Fibroblast of peridontal ligament (primary cell): Measurements from ENCODE around the gene GAST.
A peak's percentile ranks its signal among the peaks of the same experiment; 100 is the strongest.
"Not testable (repeated sequence)": the region's sequence is repeated elsewhere in the genome, so short reads cannot be mapped to it uniquely, and the experiment has no call there.

Experiments used
- DNase-seq: peaks from one replicate; pipeline ENCODE4 v3.0.0-alpha.2; 2010; ENCODE audit errors: extremely low read depth

GAST gene

GRCh38 chr17:41711669-41712400, at the start of gene GAST:
Gene GAST (plus strand): TSS chr17:41712331. CDS start chr17:41715437, 3,106 bp downstream.
- no peak for DNase-seq

GRCh38 chr17:41663451-41664171, 48.5 kb upstream of the GAST start:
- no peak for DNase-seq

- no peak for DNase-seq
Observed at GRCh38 chr17:41664172-41664457, 48.0 kb upstream of the GAST start.

GRCh38 chr17:41664587-41665565, 47.3 kb upstream of the GAST start:
- no peak for DNase-seq

GRCh38 chr17:41665566-41666236, 46.4 kb upstream of the GAST start:
- peak; percentile 76 for DNase-seq

- peak; percentile 42 for DNase-seq
Observed at GRCh38 chr17:41666237-41666641, 45.9 kb upstream of the GAST start.

- peak; percentile 67 for DNase-seq
Observed at GRCh38 chr17:41666708-41667279, 45.3 kb upstream of the GAST start.

GRCh38 chr17:41667280-41668041, 44.7 kb upstream of the GAST start:
- DNase-seq: no peak

GRCh38 chr17:41672153-41672552, 40.0 kb upstream of the GAST start:
- DNase-seq: no peak

- DNase-seq: not testable (repeated sequence)
Observed at GRCh38 chr17:41675157-41676057, 36.7 kb upstream of the GAST start.

GRCh38 chr17:41676058-41676419, 36.1 kb upstream of the GAST start:
- no peak for DNase-seq

- no peak for DNase-seq
Observed at GRCh38 chr17:41678411-41678906, 33.7 kb upstream of the GAST start.

- DNase-seq: peak; percentile 55
Observed at GRCh38 chr17:41678907-41679739, 33.0 kb upstream of the GAST start.

- DNase-seq: no peak
Observed at GRCh38 chr17:41679740-41680425, 32.2 kb upstream of the GAST start.

GRCh38 chr17:41680426-41681040, 31.6 kb upstream of the GAST start:
- no peak for DNase-seq

- no peak for DNase-seq
Observed at GRCh38 chr17:41681776-41682175, 30.4 kb upstream of the GAST start.

- no peak for DNase-seq
Observed at GRCh38 chr17:41682631-41683030, 29.5 kb upstream of the GAST start.
